Endothelial cell of umbilical vein (primary cell): ENCODE measurements around the gene PCSK6.

Experiments
- CTCF ChIP-seq, 2 donors: IDR thresholded peaks; 1 replicate in 1 of 2; 2 replicates in 1 of 2; pipeline ENCODE4 v1.5.1; 2011; ENCODE audit warnings: low read length in 2 of 2, mild to moderate bottlenecking in 2 of 2, moderate library complexity in 2 of 2, control low read depth in 1 of 2, inconsistent platforms in 1 of 2, low read depth in 1 of 2; ENCODE audit not compliant: insufficient read depth in 1 of 2; ENCODE audit errors: extremely low read depth in 1 of 2
- EZH2 ChIP-seq: IDR thresholded peaks from 2 replicates; pipeline ENCODE4 v1.6.1; 2012; ENCODE audit warnings: borderline replicate concordance, low read depth, mild to moderate bottlenecking, moderate library complexity, low read length, inconsistent platforms; ENCODE audit not compliant: severe bottlenecking
- FOS ChIP-seq: IDR thresholded peaks from 2 replicates; pipeline ENCODE4 v1.6.1; 2011; ENCODE audit warnings: mild to moderate bottlenecking, low read length, moderate library complexity, borderline replicate concordance; ENCODE audit not compliant: insufficient read depth
- GATA2 ChIP-seq: IDR thresholded peaks from 2 replicates; pipeline ENCODE4 v1.7.0; 2011; ENCODE audit warnings: low read depth, mild to moderate bottlenecking, moderate library complexity, mixed read lengths, low read length; ENCODE audit not compliant: insufficient read length, insufficient read depth
- JUN ChIP-seq: IDR thresholded peaks from 2 replicates; pipeline ENCODE4 v1.6.1; 2011; ENCODE audit warnings: borderline replicate concordance, low read depth; ENCODE audit not compliant: insufficient read length, insufficient read depth
- MAX ChIP-seq: IDR thresholded peaks from 2 replicates; pipeline ENCODE4 v1.6.1; 2011; ENCODE audit not compliant: insufficient read depth, insufficient read length
- MYC ChIP-seq: IDR thresholded peaks from one replicate; pipeline ENCODE4 v1.6.1; 2011; ENCODE audit warnings: mild to moderate bottlenecking, low read depth, low read length
- POLR2A ChIP-seq: IDR thresholded peaks from 2 replicates; pipeline ENCODE4 v1.6.1; 2012; ENCODE audit warnings: low read depth, mild to moderate bottlenecking, control low read depth, low read length
- POLR2AphosphoS5 ChIP-seq: IDR thresholded peaks from 2 replicates; pipeline ENCODE4 v1.6.1; 2012; ENCODE audit warnings: low read depth, mild to moderate bottlenecking, control low read depth, low read length, moderate library complexity; ENCODE audit not compliant: insufficient read depth

GRCh38 chr15:101433396-101433795 is 56.1 kb downstream of the PCSK6 start:
- no peak for TF ChIP-seq CTCF (IDR thresholded peaks at IDR 0.05; ENCODE audit: extremely low read depth in 1 of 2, insufficient read depth in 1 of 2, low read depth in 1 of 2, low read length in 2 of 2)
- TF ChIP-seq EZH2 = no peak
- TF ChIP-seq POLR2A = no peak
- no peak for TF ChIP-seq POLR2AphosphoS5
- no peak for TF ChIP-seq MAX
- TF ChIP-seq JUN = no peak
- no peak for TF ChIP-seq FOS
- TF ChIP-seq MYC = no peak
- TF ChIP-seq GATA2 = no peak
